Spleen (tissue), 7 donors: ENCODE data around the gene AK8.

Source experiments
- POLR2AphosphoS5 ChIP-seq, 3 donors: sonication (generic); formaldehyde crosslinking; IDR thresholded peaks; one replicate each; pipeline ENCODE4 v1.5.1; 2017; ENCODE audit warnings: antibody characterized with exemption in 3 of 3
- TF ChIP-seq, protein P1 (sequence below), 11 experiments: fragments of 200-600 bp in 7 of 11; fragments of 450-650 bp in 4 of 11; sonication (generic) in 4 of 11; IDR thresholded peaks in 8 of 11; conservative IDR thresholded peaks in 3 of 11; 1 replicate in 7 of 11; 2 replicates in 4 of 11; pipeline versions ENCODE4 v1.4.0 to v1.8.0; 2016 to 2021; ENCODE audit warnings: antibody characterized with exemption in 11 of 11, inconsistent platforms in 4 of 11, mild to moderate bottlenecking in 1 of 11
- donor health status: DM: no; HTN: no; CAD: no; lungs with moderate emphysema.
- donor health status: DM: no; HTN: no; CAD: no.
- donor health status: DM: no; HTN: no; CAD: no.

DNA sequence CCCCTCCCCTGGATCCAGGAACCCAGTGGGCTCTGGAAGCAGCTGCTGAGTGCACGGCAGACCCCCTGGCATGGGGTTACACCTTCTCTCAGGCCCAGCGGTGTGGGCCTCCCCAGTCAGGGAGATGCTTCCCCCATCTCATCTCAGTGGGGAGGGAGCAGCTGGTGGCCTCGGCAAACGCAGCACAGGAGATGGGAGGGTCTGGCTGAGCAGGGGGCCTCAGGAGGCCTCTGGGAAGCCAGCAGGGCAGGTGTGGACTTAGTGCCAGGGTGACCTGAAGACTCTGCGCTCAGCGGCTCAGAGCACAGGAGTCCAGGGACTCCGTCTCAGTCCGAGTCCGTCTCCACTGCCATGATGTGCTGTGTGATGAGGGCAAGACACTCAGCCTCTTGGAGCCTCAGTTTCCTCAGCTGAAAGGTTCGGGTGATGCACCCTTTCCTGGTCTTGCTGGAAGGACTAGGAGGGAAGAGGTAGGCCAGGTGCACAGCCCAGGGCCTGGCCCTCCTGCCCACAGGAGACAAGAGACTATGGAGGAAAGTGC, 107.2 kb downstream of the AK8 start:
- TF ChIP-seq POLR2AphosphoS5 (IDR thresholded peaks at IDR 0.05), result no peak
- TF ChIP-seq, protein P1, sequence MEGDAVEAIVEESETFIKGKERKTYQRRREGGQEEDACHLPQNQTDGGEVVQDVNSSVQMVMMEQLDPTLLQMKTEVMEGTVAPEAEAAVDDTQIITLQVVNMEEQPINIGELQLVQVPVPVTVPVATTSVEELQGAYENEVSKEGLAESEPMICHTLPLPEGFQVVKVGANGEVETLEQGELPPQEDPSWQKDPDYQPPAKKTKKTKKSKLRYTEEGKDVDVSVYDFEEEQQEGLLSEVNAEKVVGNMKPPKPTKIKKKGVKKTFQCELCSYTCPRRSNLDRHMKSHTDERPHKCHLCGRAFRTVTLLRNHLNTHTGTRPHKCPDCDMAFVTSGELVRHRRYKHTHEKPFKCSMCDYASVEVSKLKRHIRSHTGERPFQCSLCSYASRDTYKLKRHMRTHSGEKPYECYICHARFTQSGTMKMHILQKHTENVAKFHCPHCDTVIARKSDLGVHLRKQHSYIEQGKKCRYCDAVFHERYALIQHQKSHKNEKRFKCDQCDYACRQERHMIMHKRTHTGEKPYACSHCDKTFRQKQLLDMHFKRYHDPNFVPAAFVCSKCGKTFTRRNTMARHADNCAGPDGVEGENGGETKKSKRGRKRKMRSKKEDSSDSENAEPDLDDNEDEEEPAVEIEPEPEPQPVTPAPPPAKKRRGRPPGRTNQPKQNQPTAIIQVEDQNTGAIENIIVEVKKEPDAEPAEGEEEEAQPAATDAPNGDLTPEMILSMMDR (IDR thresholded peaks at IDR 0.05 in 8 of 11, conservative IDR thresholded peaks at IDR 0.05 in 3 of 11), result no peak
